Measurements from ENCODE around the gene LRP6.

GRCh38 chr12:12190087-12190809, 76.6 kb downstream of the LRP6 start:
- TF ChIP-seq, protein P1, sequence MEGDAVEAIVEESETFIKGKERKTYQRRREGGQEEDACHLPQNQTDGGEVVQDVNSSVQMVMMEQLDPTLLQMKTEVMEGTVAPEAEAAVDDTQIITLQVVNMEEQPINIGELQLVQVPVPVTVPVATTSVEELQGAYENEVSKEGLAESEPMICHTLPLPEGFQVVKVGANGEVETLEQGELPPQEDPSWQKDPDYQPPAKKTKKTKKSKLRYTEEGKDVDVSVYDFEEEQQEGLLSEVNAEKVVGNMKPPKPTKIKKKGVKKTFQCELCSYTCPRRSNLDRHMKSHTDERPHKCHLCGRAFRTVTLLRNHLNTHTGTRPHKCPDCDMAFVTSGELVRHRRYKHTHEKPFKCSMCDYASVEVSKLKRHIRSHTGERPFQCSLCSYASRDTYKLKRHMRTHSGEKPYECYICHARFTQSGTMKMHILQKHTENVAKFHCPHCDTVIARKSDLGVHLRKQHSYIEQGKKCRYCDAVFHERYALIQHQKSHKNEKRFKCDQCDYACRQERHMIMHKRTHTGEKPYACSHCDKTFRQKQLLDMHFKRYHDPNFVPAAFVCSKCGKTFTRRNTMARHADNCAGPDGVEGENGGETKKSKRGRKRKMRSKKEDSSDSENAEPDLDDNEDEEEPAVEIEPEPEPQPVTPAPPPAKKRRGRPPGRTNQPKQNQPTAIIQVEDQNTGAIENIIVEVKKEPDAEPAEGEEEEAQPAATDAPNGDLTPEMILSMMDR (IDR thresholded peaks at IDR 0.05): no peak
- no peak for TF ChIP-seq POLR2A (IDR thresholded peaks at IDR 0.05)
